ENCODE results near the gene PRPH2.

DNA sequence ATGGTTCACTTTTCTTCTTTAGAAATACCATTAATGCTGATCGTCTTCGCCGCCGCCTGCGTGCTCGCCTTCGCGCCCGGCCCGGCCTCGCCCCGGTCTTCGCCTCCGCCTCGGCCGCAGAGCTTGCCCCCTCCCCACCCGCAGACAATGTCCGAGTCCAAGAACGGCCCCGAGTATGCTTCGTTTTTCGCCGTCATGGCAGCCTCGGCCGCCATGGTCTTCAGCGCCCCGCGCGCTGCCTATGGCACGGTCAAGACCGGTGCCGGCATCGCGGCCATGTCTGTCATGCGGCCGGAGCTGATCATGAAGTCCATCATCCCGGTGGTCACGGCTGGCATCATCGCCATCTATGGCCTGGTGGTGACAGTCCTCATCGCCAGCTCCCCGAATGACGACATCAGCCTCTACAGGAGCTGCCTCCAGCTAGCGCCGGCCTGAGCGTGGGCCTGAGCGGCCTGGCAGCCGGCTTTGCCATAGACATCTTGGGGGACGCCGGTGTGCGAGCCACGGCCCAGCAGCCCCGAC lies 4.8 kb upstream of the PRPH2 start:
- TF ChIP-seq, protein P1, sequence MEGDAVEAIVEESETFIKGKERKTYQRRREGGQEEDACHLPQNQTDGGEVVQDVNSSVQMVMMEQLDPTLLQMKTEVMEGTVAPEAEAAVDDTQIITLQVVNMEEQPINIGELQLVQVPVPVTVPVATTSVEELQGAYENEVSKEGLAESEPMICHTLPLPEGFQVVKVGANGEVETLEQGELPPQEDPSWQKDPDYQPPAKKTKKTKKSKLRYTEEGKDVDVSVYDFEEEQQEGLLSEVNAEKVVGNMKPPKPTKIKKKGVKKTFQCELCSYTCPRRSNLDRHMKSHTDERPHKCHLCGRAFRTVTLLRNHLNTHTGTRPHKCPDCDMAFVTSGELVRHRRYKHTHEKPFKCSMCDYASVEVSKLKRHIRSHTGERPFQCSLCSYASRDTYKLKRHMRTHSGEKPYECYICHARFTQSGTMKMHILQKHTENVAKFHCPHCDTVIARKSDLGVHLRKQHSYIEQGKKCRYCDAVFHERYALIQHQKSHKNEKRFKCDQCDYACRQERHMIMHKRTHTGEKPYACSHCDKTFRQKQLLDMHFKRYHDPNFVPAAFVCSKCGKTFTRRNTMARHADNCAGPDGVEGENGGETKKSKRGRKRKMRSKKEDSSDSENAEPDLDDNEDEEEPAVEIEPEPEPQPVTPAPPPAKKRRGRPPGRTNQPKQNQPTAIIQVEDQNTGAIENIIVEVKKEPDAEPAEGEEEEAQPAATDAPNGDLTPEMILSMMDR (IDR thresholded peaks at IDR 0.05), result no peak
- no peak for TF ChIP-seq EZH2 (IDR thresholded peaks at IDR 0.05; ENCODE audit: borderline replicate concordance, insufficient read depth, low read depth, low read length, poor library complexity, severe bottlenecking)

All from B cell (primary cell).